Measurements from ENCODE around the gene FAM204A.

GRCh38 chr10:118349235-118349634 is 7.1 kb upstream of the FAM204A start:
- TF ChIP-seq SPI1 (IDR thresholded peaks at IDR 0.05; ENCODE audit: low read depth, low read length) (no peak), POLR2AphosphoS5 (IDR thresholded peaks at IDR 0.05; ENCODE audit: low read depth, low read length) (no peak), TAF1 (IDR thresholded peaks at IDR 0.05; ENCODE audit: low read depth, low read length) (no peak), POLR2A (IDR thresholded peaks at IDR 0.05; ENCODE audit: low read depth, low read length) (no peak), PAX5 (IDR thresholded peaks at IDR 0.05; ENCODE audit: insufficient read depth, low read length, severe bottlenecking) (no peak), POU2F2 (IDR thresholded peaks at IDR 0.05; ENCODE audit: low read depth, low read length) (no peak)
